HEK293T (cell line): ENCODE measurements around the gene RRAS.
"Not testable (repeated sequence)": the region's sequence is repeated elsewhere in the genome, so short reads cannot be mapped to it uniquely, and the experiment has no call there.

ENCODE experiments used
- CTCF ChIA-PET: fragments of 350-600 bp; formaldehyde crosslinking; extraction: SDS; loops from one replicate; lab custom pipeline; 2021; ENCODE audit warnings: antibody characterized with exemption, inconsistent platforms; lab: Yijun Ruan, JAX
- POLR2A ChIA-PET: fragments of 350-600 bp; formaldehyde crosslinking; extraction: SDS; loops from one replicate; lab custom pipeline; 2020; ENCODE audit warnings: antibody characterized with exemption, inconsistent platforms; lab: Yijun Ruan, JAX
- DNase-seq: peaks from one replicate; pipeline ENCODE4 v3.0.0; 2012; ENCODE audit warnings: mixed read lengths; ENCODE audit errors: extremely low spot score
- ARNT ChIP-seq: fragments of 450-650 bp; IDR thresholded peaks from 2 replicates; pipeline ENCODE4 v1.6.1; 2017; ENCODE audit warnings: mild to moderate bottlenecking
- BHLHE40 ChIP-seq: fragments of 450-650 bp; IDR thresholded peaks from 2 replicates; pipeline ENCODE4 v1.6.1; 2016; ENCODE audit warnings: mild to moderate bottlenecking, moderate library complexity, borderline replicate concordance
- CTBP1 ChIP-seq: fragments of 450-650 bp; IDR thresholded peaks from 2 replicates; pipeline ENCODE4 v1.6.1; 2016; ENCODE audit warnings: borderline replicate concordance
- ELF4 ChIP-seq: fragments of 450-650 bp; IDR thresholded peaks from 2 replicates; pipeline ENCODE4 v1.6.1; 2017; ENCODE audit warnings: antibody characterized with exemption
- FOXA1 ChIP-seq: fragments of 450-650 bp; IDR thresholded peaks from 2 replicates; pipeline ENCODE4 v1.6.1; 2016; ENCODE audit warnings: mild to moderate bottlenecking
- FOXK2 ChIP-seq: fragments of 450-650 bp; IDR thresholded peaks from 2 replicates; pipeline ENCODE4 v1.6.1; 2016; ENCODE audit warnings: mild to moderate bottlenecking
- FOXM1 ChIP-seq: fragments of 450-650 bp; IDR thresholded peaks from 2 replicates; pipeline ENCODE4 v1.6.1; 2017; ENCODE audit warnings: mild to moderate bottlenecking, borderline replicate concordance
- HDGF ChIP-seq: fragments of 450-650 bp; IDR thresholded peaks from 2 replicates; pipeline ENCODE4 v1.6.1; 2017; ENCODE audit warnings: antibody characterized with exemption, borderline replicate concordance
- L3MBTL2 ChIP-seq: fragments of 450-650 bp; conservative IDR thresholded peaks from 2 replicates; pipeline ENCODE4 v1.6.1; 2016; ENCODE audit warnings: mild to moderate bottlenecking
- LEF1 ChIP-seq: fragments of 450-650 bp; IDR thresholded peaks from 2 replicates; pipeline ENCODE4 v1.6.1; 2017; ENCODE audit warnings: mild to moderate bottlenecking, borderline replicate concordance
- NFRKB ChIP-seq: fragments of 450-650 bp; IDR thresholded peaks from 2 replicates; pipeline ENCODE4 v1.6.1; 2016; ENCODE audit warnings: mild to moderate bottlenecking, moderate library complexity
- PKNOX1 ChIP-seq: fragments of 450-650 bp; IDR thresholded peaks from 2 replicates; pipeline ENCODE4 v1.6.1; 2016
- SP1 ChIP-seq: fragments of 450-650 bp; IDR thresholded peaks from 2 replicates; pipeline ENCODE4 v1.6.1; 2017
- SUZ12 ChIP-seq: fragments of 450-650 bp; IDR thresholded peaks from 2 replicates; pipeline ENCODE4 v1.6.1; 2016; ENCODE audit warnings: mild to moderate bottlenecking
- TARDBP ChIP-seq: fragments of 450-650 bp; IDR thresholded peaks from 2 replicates; pipeline ENCODE4 v1.6.1; 2016
- ZNF384 ChIP-seq: fragments of 450-650 bp; IDR thresholded peaks from 2 replicates; pipeline ENCODE4 v1.6.1; 2016

RRAS gene

DNA sequence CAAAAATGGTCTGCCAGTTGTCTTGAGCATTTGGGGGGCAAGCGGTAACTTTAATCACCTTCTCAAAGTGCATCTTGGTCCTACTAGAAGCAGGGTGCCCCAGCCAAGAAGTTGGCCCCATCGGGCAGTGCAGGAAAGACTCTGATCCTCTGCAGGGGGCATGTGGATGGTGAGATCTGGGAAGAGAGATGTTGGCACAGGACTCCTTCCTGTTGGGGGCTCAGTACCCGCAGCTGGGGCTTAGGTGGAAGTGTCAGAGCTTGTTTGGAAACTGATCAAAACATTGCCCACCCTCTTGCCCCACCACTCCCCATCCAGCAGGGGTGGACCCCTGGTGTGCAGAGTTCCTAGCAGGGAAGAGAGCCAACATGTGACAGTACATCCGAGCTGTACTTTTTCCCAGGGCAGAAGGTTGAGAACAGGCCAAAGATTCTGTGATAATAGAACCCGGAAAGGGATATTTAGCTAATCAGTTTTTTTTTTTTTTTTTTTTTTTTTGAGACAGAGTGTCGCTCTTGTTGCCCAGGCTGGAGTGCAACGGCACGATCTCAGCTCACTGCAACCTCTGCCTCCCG is 8.8 kb downstream of the RRAS start:
- ChIA-PET POLR2A (no interaction called here), CTCF (no interaction called here)
- DNase-seq = no peak
- TF ChIP-seq ARNT (no peak), L3MBTL2 (no peak), HDGF (no peak), FOXA1 (no peak), BHLHE40 (no peak), NFRKB (no peak), SP1 (no peak), FOXM1 (no peak)

DNA sequence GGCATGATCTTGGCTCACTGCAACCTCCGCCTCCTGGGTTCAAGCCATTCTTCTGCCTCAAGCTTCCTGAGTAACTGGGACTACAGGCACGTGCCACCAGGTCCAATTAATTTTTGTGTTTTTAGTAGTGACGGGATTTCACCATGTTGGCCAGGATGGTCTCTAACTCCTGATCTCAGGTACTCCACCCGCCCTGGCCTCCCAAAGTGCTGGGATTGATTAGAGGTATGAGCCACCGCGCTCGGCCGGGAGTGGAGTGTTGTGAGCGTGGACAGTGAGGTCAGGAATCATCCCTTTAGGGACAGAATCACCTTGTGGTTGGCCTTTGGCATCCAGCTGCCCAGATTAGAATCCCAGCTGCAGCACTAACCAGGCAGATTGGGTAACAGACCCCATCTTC is 10.3 kb downstream of the RRAS start:
- POLR2A ChIA-PET = interaction anchor here (1.2 to 2.8 kb wide), 2 partner anchors 11 to 12 kb away, joined by 3 to 9 read pairs; partner anchors contain the start of genes RRAS and SCAF1
- no peak for DNase-seq
- TF ChIP-seq SP1 = no peak
- no peak for TF ChIP-seq TARDBP
- TF ChIP-seq CTBP1 = no peak
- no peak for TF ChIP-seq ELF4
- TF ChIP-seq NFRKB = no peak
- no peak for TF ChIP-seq BHLHE40
- TF ChIP-seq ARNT = no peak
- no peak for TF ChIP-seq FOXA1
- TF ChIP-seq FOXK2 = no peak
- no peak for TF ChIP-seq PKNOX1
- no peak for TF ChIP-seq SUZ12
- no peak for TF ChIP-seq LEF1
- TF ChIP-seq ZNF384 = no peak
- no peak for TF ChIP-seq L3MBTL2
- no peak for TF ChIP-seq FOXM1
- no peak for TF ChIP-seq HDGF

GRCh38 chr19:49626226-49626625 is 13.7 kb downstream of the RRAS start:
- no peak for DNase-seq
- TF ChIP-seq BHLHE40 = no peak
- ChIA-PET POLR2A (no interaction called here), CTCF (no interaction called here)

More for the DNA sequence above, 10.3 kb downstream of the RRAS start:
- CTCF ChIA-PET = no interaction called here

GRCh38 chr19:49624967-49625910 is 14.7 kb downstream of the RRAS start:
- POLR2A ChIA-PET = interaction anchor here (1.0 kb wide), 1 partner anchor 15 kb away, joined by 4 read pairs; the partner anchor contains the start of gene RRAS
- no peak for DNase-seq
- no peak for TF ChIP-seq BHLHE40
- no peak for TF ChIP-seq FOXA1
- TF ChIP-seq PKNOX1 = no peak
- no peak for TF ChIP-seq ZNF384
- TF ChIP-seq ARNT = no peak
- TF ChIP-seq ELF4 = no peak
- TF ChIP-seq HDGF = no peak
- no peak for TF ChIP-seq L3MBTL2
- TF ChIP-seq SUZ12 = no peak
- no peak for TF ChIP-seq SP1
- TF ChIP-seq CTBP1 = no peak
- CTCF ChIA-PET = no interaction called here

DNA sequence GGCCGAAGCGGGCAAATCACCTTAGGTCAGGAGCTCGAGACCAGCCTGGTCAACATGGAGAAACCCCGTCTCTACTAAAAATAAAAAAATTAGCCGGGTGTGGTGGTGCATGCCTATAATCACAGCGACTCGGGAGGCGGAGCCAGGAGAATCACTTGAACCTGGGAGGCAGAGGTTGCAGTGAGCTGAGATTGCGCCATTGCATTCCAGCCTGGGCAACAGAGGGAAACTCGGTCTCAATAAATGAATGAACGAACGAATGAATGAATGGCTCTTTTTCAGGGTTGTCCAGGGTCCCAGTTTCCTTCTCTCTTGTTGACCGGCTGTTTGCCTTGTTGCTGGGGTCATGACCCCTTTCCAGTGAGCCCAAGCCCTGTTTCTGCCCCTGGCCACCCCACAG is 22.1 kb downstream of the RRAS start:
- POLR2A ChIA-PET = interaction anchor here (1.0 to 1.6 kb wide), 2 partner anchors 23 to 38 kb away, joined by 3 read pairs; partner anchors contain the start of gene NOSIP
- CTCF ChIA-PET = not testable (repeated sequence)

GRCh38 chr19:49616945-49617344 is 23.0 kb downstream of the RRAS start:
- TF ChIP-seq CTBP1 (no peak), ELF4 (no peak), PKNOX1 (no peak), FOXK2 (no peak), SUZ12 (no peak), TARDBP (no peak)
- CTCF ChIA-PET = no interaction called here
- DNase-seq = no peak
- POLR2A ChIA-PET = no interaction called here

More for the DNA sequence above, 22.1 kb downstream of the RRAS start:
- DNase-seq = not testable (repeated sequence)
